Inflammatory macrophage (primary cell): ENCODE data around the gene RNF212B.

ENCODE experiments used
- DNase-seq, 2 donors: peaks; one replicate each; pipeline ENCODE4 v3.0.0-alpha.2; 2020 to 2022

Gene RNF212B

GRCh38 chr14:23297611-23298277, 60.0 kb downstream of the RNF212B start:
- no peak for DNase-seq

GRCh38 chr14:23299211-23299957, 61.6 kb downstream of the RNF212B start:
- DNase-seq = peak; percentile 54 to 64

- peak in 1 of 2 donors; percentile 43 for DNase-seq
Observed at GRCh38 chr14:23299986-23300686, 62.4 kb downstream of the RNF212B start.

GRCh38 chr14:23300687-23301223, 63.0 kb downstream of the RNF212B start:
- peak; percentile 30 to 45 for DNase-seq

- peak; percentile 99 to 100 for DNase-seq
Observed at GRCh38 chr14:23301288-23301968, 63.7 kb downstream of the RNF212B start.

- DNase-seq = no peak
Observed at GRCh38 chr14:23301969-23302289, 64.2 kb downstream of the RNF212B start.

- peak in 1 of 2 donors; percentile 64 for DNase-seq
Observed at GRCh38 chr14:23302290-23303225, 64.8 kb downstream of the RNF212B start, which contains the start of gene PPP1R3E. Gene PPP1R3E (minus strand): TSS chr14:23302859. CDS start chr14:23302576, 283 bp downstream.

GRCh38 chr14:23306412-23307145, 68.8 kb downstream of the RNF212B start, which contains the start of gene BCL2L2:
Gene BCL2L2 (plus strand): TSS chr14:23306833. CDS start chr14:23307768, 935 bp downstream.
- peak; percentile 69 to 72 for DNase-seq

GRCh38 chr14:23307146-23307530, 69.4 kb downstream of the RNF212B start:
- DNase-seq = no peak

GRCh38 chr14:23307687-23308644, 70.2 kb downstream of the RNF212B start:
- DNase-seq = no peak

GRCh38 chr14:23308721-23309445, 71.1 kb downstream of the RNF212B start:
- DNase-seq = no peak

- DNase-seq = no peak
Observed at GRCh38 chr14:23310546-23310945, 72.8 kb downstream of the RNF212B start.

- no peak for DNase-seq
Observed at GRCh38 chr14:23316300-23316699, 78.6 kb downstream of the RNF212B start.

- DNase-seq = no peak
Observed at GRCh38 chr14:23319746-23320583, 82.2 kb downstream of the RNF212B start.

GRCh38 chr14:23320584-23321571, 83.1 kb downstream of the RNF212B start, which contains the start of gene PABPN1:
Gene PABPN1 (plus strand): TSS chr14:23321457. CDS start chr14:23321470, 13 bp downstream.
- peak; percentile 100 for DNase-seq
